Stomach smooth muscle (tissue), 2 donors: ENCODE measurements around the gene C1orf226.
"Not testable (repeated sequence)": the region's sequence is repeated elsewhere in the genome, so short reads cannot be mapped to it uniquely, and the experiment has no call there.

Source experiments
- H3K27ac ChIP-seq: one replicate; pipeline ENCODE4 v1.7.0; 2013; ENCODE audit warnings: mild to moderate bottlenecking, low read length, inconsistent platforms
- H3K27me3 ChIP-seq, 2 donors: one replicate each; pipeline ENCODE4 v1.7.0; 2013; ENCODE audit warnings: low read length in 2 of 2; ENCODE audit not compliant: insufficient read depth in 2 of 2, control insufficient read depth in 1 of 2
- H3K36me3 ChIP-seq, 2 donors: one replicate each; pipeline ENCODE4 v1.7.0; 2013; ENCODE audit warnings: low read length in 2 of 2; ENCODE audit not compliant: control insufficient read depth in 2 of 2, insufficient read depth in 2 of 2
- H3K4me1 ChIP-seq: one replicate; pipeline ENCODE4 v1.7.0; 2013; ENCODE audit warnings: low read length; ENCODE audit not compliant: control insufficient read depth, insufficient read depth
- H3K4me3 ChIP-seq, 2 donors: one replicate each; pipeline ENCODE4 v1.7.0; 2013; ENCODE audit warnings: low read length in 2 of 2
- H3K9ac ChIP-seq, 2 donors: one replicate each; pipeline ENCODE4 v1.7.0; 2013; ENCODE audit warnings: low read length in 2 of 2, mild to moderate bottlenecking in 1 of 2
- H3K9me3 ChIP-seq, 2 donors: one replicate each; pipeline ENCODE4 v1.7.0; 2013; ENCODE audit warnings: low read length in 2 of 2; ENCODE audit not compliant: control insufficient read depth in 2 of 2
- donor health status: healthy.
- donor health status: Pancreatic carcinoma.

Gene C1orf226

GRCh38 chr1:162432977-162433713 lies 51.6 kb downstream of the C1orf226 start:
- not testable (repeated sequence) for H3K27ac ChIP-seq, H3K9me3 ChIP-seq, H3K36me3 ChIP-seq, H3K27me3 ChIP-seq, H3K4me3 ChIP-seq, H3K4me1 ChIP-seq, H3K9ac ChIP-seq
